HS-27A (cell line): ENCODE data around the gene DRAM2.
"Not testable (repeated sequence)": the region's sequence is repeated elsewhere in the genome, so short reads cannot be mapped to it uniquely, and the experiment has no call there.

ENCODE experiments used
- DNase-seq: peaks from one replicate; pipeline ENCODE4 v3.0.0-alpha.2; 2012; ENCODE audit warnings: low read depth, missing footprints

The DRAM2 gene

GRCh38 chr1:111142356-111142975 lies 2.6 kb upstream of the DRAM2 start:
- no peak for DNase-seq

GRCh38 chr1:111141245-111142220 lies 1.6 kb upstream of the DRAM2 start:
- no peak for DNase-seq

- peak; percentile 40 for DNase-seq
These were observed 731 bp upstream of the DRAM2 start for GRCh38 chr1:111140680-111140967.

- DNase-seq, result peak; percentile 31
These were observed 453 bp downstream of the DRAM2 start for GRCh38 chr1:111139324-111139955.

GRCh38 chr1:111133866-111134265 lies 6.0 kb downstream of the DRAM2 start:
- no peak for DNase-seq

GRCh38 chr1:111131693-111132092 lies 8.2 kb downstream of the DRAM2 start:
- no peak for DNase-seq

GRCh38 chr1:111129376-111129775 lies 10.5 kb downstream of the DRAM2 start:
- DNase-seq, result no peak

GRCh38 chr1:111127923-111128643 lies 11.8 kb downstream of the DRAM2 start:
- DNase-seq, result no peak

GRCh38 chr1:111126354-111126753 lies 13.5 kb downstream of the DRAM2 start:
- DNase-seq, result no peak

GRCh38 chr1:111116496-111116895 lies 23.4 kb downstream of the DRAM2 start:
- DNase-seq, result no peak

GRCh38 chr1:111110197-111110899 lies 29.5 kb downstream of the DRAM2 start:
- DNase-seq, result no peak

GRCh38 chr1:111104981-111105380 lies 34.9 kb downstream of the DRAM2 start:
- DNase-seq, result no peak

- no peak for DNase-seq
These were observed 37.8 kb downstream of the DRAM2 start for GRCh38 chr1:111101854-111102642.

- DNase-seq, result no peak
These were observed 40.6 kb downstream of the DRAM2 start for GRCh38 chr1:111099289-111099688.

- no peak for DNase-seq
These were observed 42.4 kb downstream of the DRAM2 start for GRCh38 chr1:111097356-111098099.

- DNase-seq, result not testable (repeated sequence)
These were observed 44.5 kb downstream of the DRAM2 start for GRCh38 chr1:111095421-111095820.

GRCh38 chr1:111089638-111090037 lies 50.3 kb downstream of the DRAM2 start:
- DNase-seq, result no peak

- no peak for DNase-seq
These were observed 54.2 kb downstream of the DRAM2 start for GRCh38 chr1:111085676-111086075.

GRCh38 chr1:111084999-111085398 lies 54.9 kb downstream of the DRAM2 start:
- DNase-seq, result no peak
